Brain microvascular endothelial cell (primary cell): Measurements from ENCODE around the gene COX14.
"Not testable (repeated sequence)": the region's sequence is repeated elsewhere in the genome, so short reads cannot be mapped to it uniquely, and the experiment has no call there.

Experiments
- DNase-seq: peaks from one replicate; pipeline ENCODE4 v3.0.0-alpha.2; 2020
- H3K27ac ChIP-seq: fragments of 250-450 bp; sonication (Bioruptor Pico); 2 replicates; pipeline ENCODE4 v1.5.1; 2020; ENCODE audit warnings: mild to moderate bottlenecking, moderate library complexity
- H3K27me3 ChIP-seq: fragments of 250-450 bp; sonication (Bioruptor Pico); replicated peaks from 2 replicates; pipeline ENCODE4 v1.5.1; 2020; ENCODE audit warnings: mild to moderate bottlenecking
- H3K36me3 ChIP-seq: fragments of 250-450 bp; sonication (Bioruptor Pico); replicated peaks from 2 replicates; pipeline ENCODE4 v1.5.1; 2020; ENCODE audit warnings: mild to moderate bottlenecking
- H3K4me3 ChIP-seq: 2 replicates; pipeline ENCODE4 v1.5.1; 2011; ENCODE audit warnings: low read depth, mild to moderate bottlenecking, control low read depth, low read length, moderate library complexity
- in situ Hi-C: cut with HindIII; loops from 2 replicates; pipeline ENCODE4 v1.10.0; 2017; ENCODE audit warnings: low sequenced_read_pairs, low pct_ligation_motif_present
- TF ChIP-seq, protein P1 (sequence below): IDR thresholded peaks from 2 replicates; pipeline ENCODE4 v1.5.1; 2011; ENCODE audit warnings: low read depth, mild to moderate bottlenecking, moderate library complexity, low read length, control low read depth, inconsistent platforms; ENCODE audit errors: missing control alignments

The COX14 gene

DNA sequence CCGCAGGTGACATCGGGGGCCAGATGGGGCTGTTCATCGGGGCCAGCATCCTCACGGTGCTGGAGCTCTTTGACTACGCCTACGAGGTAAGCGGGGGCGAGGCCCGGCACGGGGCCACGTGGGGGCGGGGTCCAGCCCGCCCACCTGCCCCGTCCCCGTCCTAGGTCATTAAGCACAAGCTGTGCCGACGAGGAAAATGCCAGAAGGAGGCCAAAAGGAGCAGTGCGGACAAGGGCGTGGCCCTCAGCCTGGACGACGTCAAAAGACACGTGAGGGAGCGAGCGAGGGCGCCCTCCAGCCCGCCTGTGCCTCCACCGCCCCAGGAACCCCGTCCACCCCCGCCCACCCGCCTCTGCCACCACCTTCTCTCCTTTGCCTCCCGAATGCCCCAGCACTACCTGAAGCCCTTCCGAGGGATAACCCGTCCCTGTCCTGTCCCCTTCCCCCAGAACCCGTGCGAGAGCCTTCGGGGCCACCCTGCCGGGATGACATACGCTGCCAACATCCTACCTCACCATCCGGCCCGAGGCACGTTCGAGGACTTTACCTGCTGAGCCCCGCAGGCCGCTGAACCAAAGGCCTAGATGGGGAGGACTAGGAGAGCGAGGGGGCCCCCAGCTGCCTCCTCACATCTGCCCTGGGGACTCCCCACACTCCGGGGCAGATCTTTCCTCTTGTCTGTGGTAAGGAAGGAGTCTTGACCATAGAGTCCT lies 30.8 kb upstream of the COX14 start:
- H3K27me3 ChIP-seq = no peaks in the 10 kb centered on the region
- DNase-seq = no peak
- no peak overlapping the region for H3K4me3 ChIP-seq
- TF ChIP-seq, protein P1, sequence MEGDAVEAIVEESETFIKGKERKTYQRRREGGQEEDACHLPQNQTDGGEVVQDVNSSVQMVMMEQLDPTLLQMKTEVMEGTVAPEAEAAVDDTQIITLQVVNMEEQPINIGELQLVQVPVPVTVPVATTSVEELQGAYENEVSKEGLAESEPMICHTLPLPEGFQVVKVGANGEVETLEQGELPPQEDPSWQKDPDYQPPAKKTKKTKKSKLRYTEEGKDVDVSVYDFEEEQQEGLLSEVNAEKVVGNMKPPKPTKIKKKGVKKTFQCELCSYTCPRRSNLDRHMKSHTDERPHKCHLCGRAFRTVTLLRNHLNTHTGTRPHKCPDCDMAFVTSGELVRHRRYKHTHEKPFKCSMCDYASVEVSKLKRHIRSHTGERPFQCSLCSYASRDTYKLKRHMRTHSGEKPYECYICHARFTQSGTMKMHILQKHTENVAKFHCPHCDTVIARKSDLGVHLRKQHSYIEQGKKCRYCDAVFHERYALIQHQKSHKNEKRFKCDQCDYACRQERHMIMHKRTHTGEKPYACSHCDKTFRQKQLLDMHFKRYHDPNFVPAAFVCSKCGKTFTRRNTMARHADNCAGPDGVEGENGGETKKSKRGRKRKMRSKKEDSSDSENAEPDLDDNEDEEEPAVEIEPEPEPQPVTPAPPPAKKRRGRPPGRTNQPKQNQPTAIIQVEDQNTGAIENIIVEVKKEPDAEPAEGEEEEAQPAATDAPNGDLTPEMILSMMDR = no peak
- in situ Hi-C loops = no loop called here
- H3K36me3 ChIP-seq = no peaks in the 10 kb centered on the region
- H3K27ac ChIP-seq = no peak overlapping the region

DNA sequence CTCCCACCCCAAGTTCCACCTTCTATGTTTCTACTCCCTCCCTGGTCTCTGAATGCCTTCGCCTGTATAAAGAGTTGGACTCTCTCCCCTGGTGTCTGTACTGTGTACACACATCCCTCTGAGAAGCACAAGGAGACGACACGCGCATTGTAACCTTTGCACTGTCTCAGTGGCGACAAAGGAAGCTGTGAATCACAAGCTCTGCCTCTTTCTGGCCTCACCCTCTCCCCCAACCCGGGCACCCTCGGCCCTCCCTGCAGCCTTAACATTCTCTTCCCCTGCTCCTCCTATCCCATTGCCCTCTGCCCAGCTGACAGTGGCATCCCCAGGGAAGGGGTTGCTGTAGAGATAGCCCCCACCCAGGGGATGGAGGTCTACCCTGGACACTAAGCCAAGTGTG lies 29.4 kb upstream of the COX14 start:
- H3K27me3 ChIP-seq = no peaks in the 10 kb centered on the region
- TF ChIP-seq, protein P1 = no peak
- H3K4me3 ChIP-seq = no peak overlapping the region
- H3K36me3 ChIP-seq = peaks cover 9% of the 10 kb centered on the region
- H3K27ac ChIP-seq = no peak overlapping the region
- in situ Hi-C loops = no loop called here
- DNase-seq = no peak

DNA sequence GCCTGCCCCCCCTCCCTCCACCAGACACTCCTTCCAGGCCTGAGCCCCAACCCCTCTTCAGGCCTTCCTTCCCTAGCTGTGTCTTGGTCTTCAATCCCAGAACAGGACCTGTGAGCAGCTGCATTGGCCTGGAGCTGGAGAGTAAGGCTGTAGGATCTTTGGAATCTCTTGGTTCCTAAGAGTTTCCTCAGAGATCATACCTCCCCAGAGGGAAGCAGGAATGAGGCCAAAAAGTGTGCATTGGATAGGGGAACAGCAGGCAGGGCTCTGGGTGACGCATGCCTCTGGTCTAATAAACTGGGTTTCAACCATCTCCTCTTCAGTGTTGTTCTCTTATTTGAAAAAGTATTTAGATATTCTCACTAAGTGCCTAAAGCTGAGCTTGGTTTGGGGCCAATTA lies 28.7 kb upstream of the COX14 start:
- Histone ChIP-seq H3K27ac (no peak overlapping the region), H3K27me3 (no peaks in the 10 kb centered on the region), H3K4me3 (no peak overlapping the region), H3K36me3 (peaks cover 10% of the 10 kb centered on the region)
- TF ChIP-seq, protein P1 = no peak
- DNase-seq = no peak
- in situ Hi-C loops = no loop called here

DNA sequence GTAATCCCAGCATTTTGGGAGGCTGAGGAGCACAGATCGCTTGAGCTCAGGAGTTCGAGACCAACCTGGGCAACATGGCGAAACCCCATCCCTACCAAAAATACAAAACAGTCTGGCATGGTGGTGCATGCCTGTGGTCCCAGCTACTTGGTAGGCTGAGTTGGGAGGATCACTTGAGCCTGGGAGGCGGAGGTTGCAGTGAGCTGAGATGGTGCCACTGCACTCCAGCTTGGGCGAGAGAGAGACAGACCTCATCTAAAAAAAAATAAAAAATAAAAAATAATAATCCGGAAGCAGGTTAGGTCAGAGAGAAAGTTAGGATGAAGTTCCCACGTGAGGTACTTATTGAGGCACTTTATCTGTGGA lies 27.6 kb upstream of the COX14 start:
- Histone ChIP-seq H3K27ac (peak overlapping the region; percentile 72), H3K4me3 (peak overlapping the region; percentile 67), H3K36me3 (peaks cover 20% of the 10 kb centered on the region)
- in situ Hi-C loops, DNase-seq, H3K27me3 ChIP-seq: not testable (repeated sequence)

DNA sequence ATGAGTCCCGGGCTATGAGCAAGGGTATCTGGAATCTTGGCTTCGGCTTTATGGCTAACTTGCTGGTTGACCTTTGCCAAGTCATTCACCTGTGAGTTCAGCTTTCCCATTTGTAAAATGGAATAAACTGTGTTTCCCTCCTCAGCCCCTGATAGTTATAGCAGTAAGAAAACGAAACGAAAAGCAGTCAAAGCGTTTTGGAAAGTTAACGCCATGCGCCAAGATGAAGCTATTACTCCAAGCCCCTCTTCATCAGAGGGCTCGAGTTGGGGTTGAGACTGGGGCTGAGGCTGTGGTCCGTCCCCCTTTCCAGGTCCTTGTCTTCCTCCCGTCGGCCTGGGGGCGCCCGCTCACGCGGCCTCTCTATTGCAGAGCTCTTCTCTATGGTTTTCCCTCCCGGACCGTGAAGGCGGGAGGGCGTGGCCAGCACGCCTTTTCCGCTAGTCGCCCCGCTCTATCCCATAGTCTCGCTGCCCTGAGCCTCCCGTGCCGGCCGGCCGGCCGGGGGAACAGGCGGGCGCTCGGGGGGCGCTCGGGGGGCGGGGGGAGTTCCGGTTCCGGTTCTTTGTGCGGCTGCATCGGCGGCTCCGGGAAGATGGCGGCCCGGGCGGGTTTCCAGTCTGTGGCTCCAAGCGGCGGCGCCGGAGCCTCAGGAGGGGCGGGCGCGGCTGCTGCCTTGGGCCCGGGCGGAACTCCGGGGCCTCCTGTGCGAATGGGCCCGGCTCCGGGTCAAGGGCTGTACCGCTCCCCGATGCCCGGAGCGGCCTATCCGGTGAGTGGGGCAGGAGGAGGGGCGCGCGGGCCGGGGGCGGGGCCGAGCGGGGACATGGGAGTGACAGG lies 27.0 kb upstream of the COX14 start, which contains the start of gene SMARCD1:
Gene SMARCD1 (plus strand): TSS at position 568 of the 840 bp plus-strand sequence. CDS start 28 bp downstream, at position 596.
- Histone ChIP-seq H3K27ac (peak within 1 kb of the TSS; percentile 72), H3K4me3 (peak within 1 kb of the TSS; percentile 67), H3K27me3 (no peaks in the 10 kb centered on the region), H3K36me3 (peaks cover 26% of the 10 kb centered on the region)
- peak; percentile 80 for DNase-seq
- TF ChIP-seq, protein P1 = peak; percentile 66
- in situ Hi-C loops = no loop called here

DNA sequence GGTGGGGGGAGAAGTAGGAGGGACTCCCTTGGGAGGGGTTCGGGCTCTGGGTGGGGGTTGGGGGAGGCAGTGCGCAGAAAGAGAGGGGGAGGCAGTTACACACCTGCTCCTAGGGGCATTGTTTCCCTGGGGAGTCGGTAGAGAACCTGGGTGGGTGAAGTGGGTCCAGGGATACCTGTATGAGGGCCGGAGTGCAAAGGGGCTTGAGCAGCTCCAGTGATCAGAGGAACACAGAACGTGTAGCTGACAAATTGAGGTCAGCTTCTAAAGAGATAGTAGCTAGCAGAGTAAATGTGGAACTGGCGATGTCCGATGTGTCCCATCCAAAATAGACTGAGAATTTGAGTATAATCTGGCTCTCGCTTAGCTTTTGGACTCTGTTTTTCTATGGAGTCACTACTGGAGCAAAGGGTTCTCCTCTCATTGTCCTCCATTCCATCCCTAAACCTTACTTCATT lies 26.4 kb upstream of the COX14 start:
- in situ Hi-C loops = no loop called here

More for the DNA sequence above, 26.4 kb upstream of the COX14 start:
- DNase-seq = no peak
- peak overlapping the region; percentile 67 for H3K4me3 ChIP-seq
- TF ChIP-seq, protein P1 = no peak
- no peak overlapping the region for H3K27ac ChIP-seq
- peaks cover 31% of the 10 kb centered on the region for H3K36me3 ChIP-seq
- no peaks in the 10 kb centered on the region for H3K27me3 ChIP-seq
